Mammary epithelial cell (primary cell): ENCODE results near the gene B4GALT6.

ENCODE experiments used
- CTCF ChIP-seq, 2 donors: IDR thresholded peaks in 1 of 2; conservative IDR thresholded peaks in 1 of 2; 2 replicates each; pipeline ENCODE4 v1.5.1; 2011 to 2012; ENCODE audit warnings: inconsistent platforms in 2 of 2, low read length in 2 of 2, mild to moderate bottlenecking in 2 of 2, control low read depth in 1 of 2, low read depth in 1 of 2; ENCODE audit not compliant: insufficient read depth in 1 of 2; ENCODE audit errors: extremely low read depth in 1 of 2
- EZH2 ChIP-seq: IDR thresholded peaks from 2 replicates; pipeline ENCODE4 v1.6.1; 2012; ENCODE audit warnings: low read length, inconsistent platforms, borderline replicate concordance

DNA sequence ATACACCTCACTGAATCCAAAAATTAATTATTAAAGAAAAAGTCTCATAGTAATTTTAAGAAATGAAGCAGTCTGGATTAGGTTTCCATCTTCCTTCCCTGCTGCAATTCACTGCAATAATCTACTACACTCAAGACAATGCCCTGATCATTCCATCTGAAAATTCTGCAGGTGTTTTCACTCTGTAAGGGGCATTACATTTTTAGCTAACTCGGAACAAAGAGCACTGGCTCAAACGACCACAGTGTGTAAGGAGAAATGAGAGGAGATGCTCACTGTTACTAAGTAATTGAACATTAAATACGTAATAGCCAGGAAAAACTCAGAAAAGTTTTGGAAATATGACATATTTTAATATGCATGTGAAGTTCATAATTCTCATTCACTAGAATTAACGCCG lies 1.3 kb downstream of the B4GALT6 start:
- no peak for TF ChIP-seq CTCF (conservative IDR thresholded peaks at IDR 0.05 in 1 of 2, IDR thresholded peaks at IDR 0.05 in 1 of 2; ENCODE audit: extremely low read depth in 1 of 2, insufficient read depth in 1 of 2, low read depth in 1 of 2, low read length in 2 of 2)
- TF ChIP-seq EZH2, result no peak
